ENCODE measurements around the gene TSGA10IP.

The TSGA10IP gene

GRCh38 chr11:65907878-65908277 lies 37.4 kb upstream of the TSGA10IP start:
- H3K27ac Mint-ChIP-seq (ENCODE audit: low read depth): no peak overlapping the region
- H3K4me1 Mint-ChIP-seq: no peaks in the 10 kb centered on the region
- H3K9me3 Mint-ChIP-seq: no peaks in the 10 kb centered on the region
- no peaks in the 10 kb centered on the region for H3K36me3 Mint-ChIP-seq (ENCODE audit: insufficient read depth)
- peaks cover 8% of the 10 kb centered on the region for H3K27me3 Mint-ChIP-seq
- DNase-seq (ENCODE audit: low spot score in 2 of 2): no peak
- ATAC-seq (replicated peaks; ENCODE audit: extremely low read depth, poor library complexity, severe bottlenecking): no peak
- H3K4me3 Mint-ChIP-seq: no peak overlapping the region

- no peak for ATAC-seq (replicated peaks; ENCODE audit: extremely low read depth, poor library complexity, severe bottlenecking)
- no peak overlapping the region for H3K4me3 Mint-ChIP-seq
- H3K27me3 Mint-ChIP-seq: peaks cover 8% of the 10 kb centered on the region
- H3K9me3 Mint-ChIP-seq: no peaks in the 10 kb centered on the region
- H3K27ac Mint-ChIP-seq (ENCODE audit: low read depth): peak overlapping the region; percentile 35
- H3K36me3 Mint-ChIP-seq (ENCODE audit: insufficient read depth): peaks cover 3% of the 10 kb centered on the region
- no peak for DNase-seq (ENCODE audit: low spot score in 2 of 2)
- peaks cover 21% of the 10 kb centered on the region for H3K4me1 Mint-ChIP-seq
Observed at GRCh38 chr11:65911682-65912568, 33.4 kb upstream of the TSGA10IP start.

DNA sequence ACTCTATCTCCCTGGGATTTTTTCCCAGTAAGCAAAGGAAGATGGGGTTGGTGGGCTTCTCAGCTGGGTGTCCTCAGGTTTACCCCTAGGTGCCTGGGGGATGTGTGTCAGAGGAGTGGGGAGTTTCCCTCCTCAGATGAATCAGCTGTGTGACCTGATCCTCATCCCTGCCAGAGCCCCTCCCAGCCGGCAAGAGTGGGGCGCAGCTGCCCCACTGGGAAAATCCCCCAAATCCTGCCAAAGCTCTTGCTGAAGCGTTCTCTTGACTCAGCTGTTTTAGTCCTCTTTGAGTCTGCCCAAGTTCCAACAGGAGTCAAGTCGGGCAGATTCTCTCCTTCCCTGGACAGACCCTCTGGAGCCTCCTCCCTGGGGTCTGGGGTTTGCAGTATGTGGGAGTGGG lies 32.4 kb upstream of the TSGA10IP start:
- ATAC-seq (replicated peaks; ENCODE audit: extremely low read depth, poor library complexity, severe bottlenecking) (no peak), DNase-seq (ENCODE audit: low spot score in 2 of 2) (no peak)
- Mint-ChIP-seq H3K27me3 (peaks cover 8% of the 10 kb centered on the region), H3K36me3 (ENCODE audit: insufficient read depth) (peaks cover 3% of the 10 kb centered on the region), H3K27ac (ENCODE audit: low read depth) (no peak overlapping the region), H3K4me3 (no peak overlapping the region), H3K9me3 (no peaks in the 10 kb centered on the region), H3K4me1 (peaks cover 25% of the 10 kb centered on the region)

GRCh38 chr11:65915101-65915820 lies 30.0 kb upstream of the TSGA10IP start:
- ATAC-seq (replicated peaks; ENCODE audit: extremely low read depth, poor library complexity, severe bottlenecking) (no peak), DNase-seq (ENCODE audit: low spot score in 2 of 2) (no peak)
- Mint-ChIP-seq H3K27ac (ENCODE audit: low read depth) (peak overlapping the region; percentile 67), H3K27me3 (peaks cover 8% of the 10 kb centered on the region), H3K9me3 (no peaks in the 10 kb centered on the region), H3K4me3 (peak overlapping the region; percentile 40), H3K36me3 (ENCODE audit: insufficient read depth) (peaks cover 12% of the 10 kb centered on the region), H3K4me1 (peaks cover 31% of the 10 kb centered on the region)

- ATAC-seq (replicated peaks; ENCODE audit: extremely low read depth, poor library complexity, severe bottlenecking): no peak
- H3K27me3 Mint-ChIP-seq: peaks cover 8% of the 10 kb centered on the region
- H3K27ac Mint-ChIP-seq (ENCODE audit: low read depth): no peak overlapping the region
- peaks cover 13% of the 10 kb centered on the region for H3K36me3 Mint-ChIP-seq (ENCODE audit: insufficient read depth)
- peak overlapping the region; percentile 91 for H3K4me3 Mint-ChIP-seq
- DNase-seq (ENCODE audit: low spot score in 2 of 2): no peak
- H3K9me3 Mint-ChIP-seq: no peaks in the 10 kb centered on the region
- H3K4me1 Mint-ChIP-seq: peaks cover 33% of the 10 kb centered on the region
Observed at GRCh38 chr11:65915821-65916251, 29.4 kb upstream of the TSGA10IP start.

DNA sequence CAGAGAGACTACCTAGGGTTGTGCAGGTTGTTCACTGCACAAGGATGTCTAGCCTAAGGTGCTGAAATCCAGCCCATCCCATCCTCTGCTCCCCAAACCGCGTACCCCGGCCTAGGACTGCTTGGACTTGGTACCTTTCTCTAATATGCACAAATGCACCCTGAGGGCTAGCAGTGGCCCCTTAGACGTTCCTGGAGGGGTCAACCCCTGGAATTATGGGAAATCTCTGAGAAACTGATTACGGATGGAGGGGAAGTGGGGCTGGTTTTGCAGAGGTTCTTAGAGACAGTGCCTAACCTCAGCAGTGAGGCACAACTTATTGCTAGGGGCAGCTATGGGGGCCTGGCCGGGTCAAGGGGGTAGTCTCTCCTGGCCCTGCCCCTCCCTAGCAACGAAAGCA lies 28.9 kb upstream of the TSGA10IP start:
- no peak for DNase-seq (ENCODE audit: low spot score in 2 of 2)
- no peak for ATAC-seq (replicated peaks; ENCODE audit: extremely low read depth, poor library complexity, severe bottlenecking)
- H3K4me3 Mint-ChIP-seq: peak overlapping the region; percentile 91
- peak overlapping the region; percentile 15 for H3K27ac Mint-ChIP-seq (ENCODE audit: low read depth)
- H3K4me1 Mint-ChIP-seq: peaks cover 33% of the 10 kb centered on the region
- H3K36me3 Mint-ChIP-seq (ENCODE audit: insufficient read depth): peaks cover 13% of the 10 kb centered on the region
- peaks cover 6% of the 10 kb centered on the region for H3K27me3 Mint-ChIP-seq
- no peaks in the 10 kb centered on the region for H3K9me3 Mint-ChIP-seq

DNA sequence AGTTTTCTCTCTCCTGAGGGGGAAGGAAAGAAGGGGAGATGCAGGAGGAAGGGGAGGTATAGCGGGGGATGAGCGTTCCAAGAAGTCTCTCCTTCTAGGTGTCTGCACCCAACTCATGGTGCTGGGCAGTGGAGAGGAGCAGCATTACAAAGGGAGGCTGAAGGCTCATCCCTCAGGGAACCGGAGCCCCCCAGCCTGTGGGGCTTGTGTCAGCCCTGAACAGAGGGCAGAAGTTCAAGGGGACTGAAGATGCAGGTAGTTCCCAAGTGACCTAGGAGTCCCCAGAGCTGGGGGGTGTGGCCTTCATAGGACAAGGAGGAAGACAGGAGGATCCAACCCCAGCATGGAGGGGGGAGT lies 28.2 kb upstream of the TSGA10IP start:
- ATAC-seq (replicated peaks; ENCODE audit: extremely low read depth, poor library complexity, severe bottlenecking) (no peak), DNase-seq (ENCODE audit: low spot score in 2 of 2) (no peak)
- H3K9me3 Mint-ChIP-seq: no peaks in the 10 kb centered on the region
- H3K4me3 Mint-ChIP-seq: peak overlapping the region; percentile 91
- peaks cover 33% of the 10 kb centered on the region for H3K4me1 Mint-ChIP-seq
- H3K27me3 Mint-ChIP-seq: no peaks in the 10 kb centered on the region
- H3K27ac Mint-ChIP-seq (ENCODE audit: low read depth): peak overlapping the region; percentile 15
- H3K36me3 Mint-ChIP-seq (ENCODE audit: insufficient read depth): peaks cover 17% of the 10 kb centered on the region

DNA sequence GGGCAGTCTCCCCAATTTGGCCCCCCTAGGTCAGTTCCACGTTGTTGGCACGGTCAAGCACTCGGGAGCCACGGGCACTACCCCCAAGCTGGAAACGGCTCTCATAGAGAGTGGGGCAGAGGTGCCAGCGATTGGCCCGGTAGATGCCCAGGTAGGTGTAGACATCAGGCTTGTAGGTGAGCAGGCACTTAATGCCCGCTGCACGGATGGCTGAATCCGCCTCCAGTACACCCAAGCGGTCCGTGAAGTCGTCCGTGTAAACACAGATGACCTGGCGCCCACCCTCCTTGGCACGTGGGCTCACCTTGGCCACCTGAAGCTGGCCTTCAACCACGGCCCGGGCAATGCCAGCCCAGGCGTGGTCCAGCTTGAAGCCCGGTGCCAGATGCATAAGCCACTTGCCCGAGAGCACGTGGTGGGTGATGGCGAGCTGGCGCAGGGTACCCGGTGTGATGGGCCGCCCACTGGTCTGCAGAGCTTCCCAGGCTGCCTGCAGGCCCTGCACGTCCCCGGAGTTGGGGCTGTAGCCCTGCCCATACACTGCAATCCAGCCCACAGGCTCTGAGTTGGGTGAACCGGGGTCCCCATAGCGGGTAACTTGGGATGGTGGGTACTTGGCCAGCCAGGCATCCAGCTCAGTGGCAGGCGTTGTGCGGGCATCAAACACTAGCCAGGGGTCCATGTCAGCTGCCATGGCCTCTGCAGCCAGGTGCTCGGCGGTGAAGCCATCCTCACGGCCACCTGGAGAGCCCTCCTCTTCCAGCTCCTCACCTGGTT lies 27.7 kb upstream of the TSGA10IP start:
- no peak for DNase-seq (ENCODE audit: low spot score in 2 of 2)
- peak overlapping the region; percentile 15 for H3K27ac Mint-ChIP-seq (ENCODE audit: low read depth)
- H3K27me3 Mint-ChIP-seq: no peaks in the 10 kb centered on the region
- H3K36me3 Mint-ChIP-seq (ENCODE audit: insufficient read depth): peaks cover 17% of the 10 kb centered on the region
- peak overlapping the region; percentile 91 for H3K4me3 Mint-ChIP-seq
- no peaks in the 10 kb centered on the region for H3K9me3 Mint-ChIP-seq
- ATAC-seq (replicated peaks; ENCODE audit: extremely low read depth, poor library complexity, severe bottlenecking): no peak
- H3K4me1 Mint-ChIP-seq: peaks cover 33% of the 10 kb centered on the region

DNA sequence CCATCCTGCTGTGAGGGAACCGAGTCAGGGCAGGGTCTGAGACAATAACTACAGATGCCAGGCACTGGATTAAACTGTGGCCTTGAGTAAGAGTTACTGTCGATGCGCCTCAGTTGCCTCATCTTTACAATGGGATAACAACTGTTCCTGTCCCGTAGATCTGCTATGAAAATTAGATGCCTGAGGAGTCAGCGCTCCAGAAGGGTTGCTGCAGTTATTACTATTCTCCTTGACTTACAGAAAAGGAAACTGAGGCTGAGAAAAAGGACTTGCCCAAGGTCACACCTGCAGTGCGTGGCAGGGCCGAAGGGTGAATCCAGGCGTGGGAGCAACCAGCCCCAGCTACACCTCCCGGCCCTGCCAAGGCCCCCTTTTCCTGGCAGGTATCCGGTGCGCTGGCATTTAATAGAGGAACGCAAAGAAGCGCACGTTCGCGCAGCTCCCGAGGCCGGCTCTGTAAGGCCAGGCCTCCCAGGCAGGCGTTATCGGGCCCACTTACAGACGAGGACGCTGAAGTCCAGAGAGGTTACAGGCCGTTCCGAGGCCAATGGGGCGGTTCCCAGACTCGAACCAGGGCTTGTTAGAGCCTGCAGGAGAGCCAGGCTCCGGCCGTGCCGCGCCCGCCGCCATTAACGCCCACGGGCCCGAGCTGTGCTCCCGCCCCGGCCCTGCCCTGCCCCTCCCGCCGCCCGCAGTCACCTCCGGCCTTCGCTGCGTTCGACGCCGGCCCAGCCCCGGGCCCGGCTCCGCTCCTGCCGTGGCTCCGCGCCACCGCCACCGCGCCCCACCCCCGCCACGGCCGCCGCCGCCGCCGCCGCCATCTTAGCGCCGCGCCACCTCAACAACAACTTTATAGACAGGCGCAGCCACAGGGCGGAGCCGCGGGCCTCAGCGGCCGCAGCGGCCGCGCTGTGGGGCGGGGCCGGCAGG lies 26.8 kb upstream of the TSGA10IP start, which contains the start of gene C11orf68:
Gene C11orf68, minus strand, starts transcription at position 852 of the 930 bp plus-strand sequence. Its CDS starts 31 bp downstream, at position 821.
- DNase-seq (ENCODE audit: low spot score in 2 of 2): peak in 1 of 2 donors; percentile 40
- Mint-ChIP-seq H3K9me3 (no peaks in the 10 kb centered on the region), H3K4me1 (peaks cover 33% of the 10 kb centered on the region), H3K27me3 (no peaks in the 10 kb centered on the region), H3K27ac (ENCODE audit: low read depth) (peak within 1 kb of the TSS; percentile 80), H3K36me3 (ENCODE audit: insufficient read depth) (peaks cover 17% of the 10 kb centered on the region), H3K4me3 (peak within 1 kb of the TSS; percentile 91)
- ATAC-seq (replicated peaks; ENCODE audit: extremely low read depth, poor library complexity, severe bottlenecking): peak; percentile 67

DNA sequence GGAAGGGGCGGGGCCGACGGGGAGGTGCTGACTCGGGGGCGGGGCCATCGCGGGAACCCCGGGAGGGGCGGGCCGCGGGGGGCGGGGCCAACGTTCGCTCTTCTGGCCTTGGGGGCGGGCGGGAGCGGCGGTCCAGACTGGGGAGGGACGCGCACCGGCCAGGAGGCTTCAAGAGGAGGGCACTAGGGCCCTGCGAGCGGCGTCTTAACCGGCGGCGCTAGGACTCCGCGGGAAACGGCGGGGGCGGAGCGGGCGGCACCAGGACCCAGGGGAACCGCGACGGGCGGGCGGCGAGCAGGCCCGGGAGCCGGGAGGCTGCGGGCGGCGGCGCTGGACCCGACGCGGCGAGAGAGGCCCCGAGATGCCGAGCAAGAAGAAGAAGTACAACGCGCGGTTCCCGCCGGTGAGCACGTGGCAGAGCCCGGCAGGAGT lies 26.1 kb upstream of the TSGA10IP start, which contains the start of gene DRAP1:
Gene DRAP1, plus strand, starts transcription at position 286 of the 432 bp plus-strand sequence. Its CDS starts 76 bp downstream, at position 362.
- H3K9me3 Mint-ChIP-seq: no peaks in the 10 kb centered on the region
- H3K4me1 Mint-ChIP-seq: peaks cover 33% of the 10 kb centered on the region
- ATAC-seq (replicated peaks; ENCODE audit: extremely low read depth, poor library complexity, severe bottlenecking): peak; percentile 97
- H3K27me3 Mint-ChIP-seq: no peaks in the 10 kb centered on the region
- H3K27ac Mint-ChIP-seq (ENCODE audit: low read depth): peak within 1 kb of the TSS; percentile 80
- H3K4me3 Mint-ChIP-seq: peak within 1 kb of the TSS; percentile 91
- H3K36me3 Mint-ChIP-seq (ENCODE audit: insufficient read depth): peaks cover 17% of the 10 kb centered on the region
- peak; percentile 86 to 96 for DNase-seq (ENCODE audit: low spot score in 2 of 2)

DNA sequence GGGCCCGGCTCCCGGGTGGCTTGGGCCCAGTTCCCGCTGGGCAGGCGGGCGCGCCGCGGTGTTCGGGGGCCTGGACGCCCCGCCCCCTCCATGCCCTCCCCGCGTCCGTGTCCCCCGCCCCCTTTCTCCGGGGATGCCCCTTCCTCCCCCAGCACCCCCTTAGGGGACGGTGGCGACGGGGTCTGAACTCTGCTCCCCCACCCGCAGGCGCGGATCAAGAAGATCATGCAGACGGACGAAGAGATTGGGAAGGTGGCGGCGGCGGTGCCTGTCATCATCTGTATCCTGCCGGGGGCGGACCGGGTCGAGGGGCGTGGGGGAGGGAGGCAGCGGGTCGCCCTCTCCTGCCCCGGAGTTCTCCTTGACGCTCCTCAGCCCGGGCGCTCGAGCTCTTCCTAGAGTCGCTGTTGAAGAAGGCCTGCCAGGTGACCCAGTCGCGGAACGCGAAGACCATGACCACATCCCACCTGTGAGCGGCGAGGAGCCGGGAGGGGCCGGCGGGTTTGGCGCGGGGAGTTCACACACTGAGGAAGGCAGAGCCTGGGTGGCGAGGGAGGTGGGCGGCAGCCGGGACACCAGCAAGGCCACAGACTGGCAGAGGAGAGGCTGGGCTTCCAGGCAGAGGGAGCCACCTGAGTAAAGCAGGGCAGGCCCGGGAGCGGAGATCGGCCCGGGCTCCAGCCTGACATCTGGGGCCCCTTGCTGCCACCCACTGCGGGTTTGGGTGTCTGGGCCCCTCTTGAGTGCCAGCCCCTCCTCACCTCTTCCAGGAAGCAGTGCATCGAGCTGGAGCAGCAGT lies 25.5 kb upstream of the TSGA10IP start:
- no peaks in the 10 kb centered on the region for H3K9me3 Mint-ChIP-seq
- no peaks in the 10 kb centered on the region for H3K27me3 Mint-ChIP-seq
- DNase-seq (ENCODE audit: low spot score in 2 of 2): peak; percentile 21 to 37
- H3K4me1 Mint-ChIP-seq: peaks cover 27% of the 10 kb centered on the region
- H3K27ac Mint-ChIP-seq (ENCODE audit: low read depth): peak overlapping the region; percentile 80
- peak overlapping the region; percentile 91 for H3K4me3 Mint-ChIP-seq
- peaks cover 17% of the 10 kb centered on the region for H3K36me3 Mint-ChIP-seq (ENCODE audit: insufficient read depth)
- peak; percentile 20 for ATAC-seq (replicated peaks; ENCODE audit: extremely low read depth, poor library complexity, severe bottlenecking)
